K562 (cell line): ENCODE results near the gene SYPL2.

Experiments used
- MIER1 ChIP-seq: fragments of 450-650 bp; IDR thresholded peaks from 2 replicates; pipeline ENCODE4 v1.6.1; 2016; ENCODE audit warnings: antibody characterized with exemption, mild to moderate bottlenecking, low read depth
- MYNN ChIP-seq, 2 experiments: sonication (generic); formaldehyde crosslinking in 1 of 2; IDR thresholded peaks; 2 replicates each; pipeline versions ENCODE4 v1.5.0 to v1.6.1; 2016 to 2020; ENCODE audit warnings: antibody characterized with exemption in 1 of 2, missing genetic modification reagents in 1 of 2
- TF ChIP-seq, protein P1 (sequence below): IDR thresholded peaks from 2 replicates; pipeline ENCODE4 v1.6.1; 2016; ENCODE audit warnings: missing genetic modification characterization, missing compliant biosample characterization

DNA sequence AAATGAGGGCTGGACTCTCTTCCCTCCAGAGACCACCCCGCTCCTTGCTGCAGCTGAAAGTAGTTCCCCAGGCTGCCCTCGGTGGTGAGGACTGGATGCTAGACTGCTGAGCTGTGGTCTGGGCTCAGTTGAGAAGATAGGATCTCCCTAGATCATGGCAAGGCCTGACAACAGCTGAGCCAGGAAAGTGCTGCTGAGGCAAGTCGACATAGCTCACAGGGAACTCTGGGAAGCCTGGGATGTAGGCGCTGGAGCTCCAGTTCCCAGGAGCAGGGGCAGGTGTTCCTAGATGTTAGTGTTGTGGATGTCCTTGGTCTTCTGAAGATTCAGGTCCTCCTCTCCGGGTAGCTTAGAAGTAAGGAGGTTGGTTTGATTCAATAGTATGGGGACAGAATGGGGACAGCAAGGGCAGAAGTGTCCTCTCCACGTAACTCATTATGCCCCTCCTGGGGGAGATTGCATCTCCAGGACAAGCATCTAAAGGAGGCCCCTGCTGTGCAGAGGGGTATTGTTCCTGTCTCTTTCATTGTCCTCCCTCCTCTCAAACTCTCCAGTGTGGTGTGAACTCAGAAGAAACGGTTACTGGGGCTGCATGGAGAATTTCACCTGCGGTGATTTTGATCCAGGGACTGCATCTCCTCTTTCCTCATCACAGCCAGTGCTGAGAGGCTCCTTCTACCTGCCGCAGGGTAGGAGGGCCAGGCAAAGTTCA is 31.3 kb downstream of the SYPL2 start:
- no peak for TF ChIP-seq MYNN (IDR thresholded peaks at IDR 0.05)
- no peak for TF ChIP-seq MYNN (CRISPR knock-in tag; IDR thresholded peaks at IDR 0.05)
- TF ChIP-seq MIER1, result no peak
- TF ChIP-seq, protein P1, sequence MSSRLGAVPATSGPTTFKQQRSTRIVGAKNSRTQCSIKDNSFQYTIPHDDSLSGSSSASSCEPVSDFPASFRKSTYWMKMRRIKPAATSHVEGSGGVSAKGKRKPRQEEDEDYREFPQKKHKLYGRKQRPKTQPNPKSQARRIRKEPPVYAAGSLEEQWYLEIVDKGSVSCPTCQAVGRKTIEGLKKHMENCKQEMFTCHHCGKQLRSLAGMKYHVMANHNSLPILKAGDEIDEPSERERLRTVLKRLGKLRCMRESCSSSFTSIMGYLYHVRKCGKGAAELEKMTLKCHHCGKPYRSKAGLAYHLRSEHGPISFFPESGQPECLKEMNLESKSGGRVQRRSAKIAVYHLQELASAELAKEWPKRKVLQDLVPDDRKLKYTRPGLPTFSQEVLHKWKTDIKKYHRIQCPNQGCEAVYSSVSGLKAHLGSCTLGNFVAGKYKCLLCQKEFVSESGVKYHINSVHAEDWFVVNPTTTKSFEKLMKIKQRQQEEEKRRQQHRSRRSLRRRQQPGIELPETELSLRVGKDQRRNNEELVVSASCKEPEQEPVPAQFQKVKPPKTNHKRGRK, result no peak
